HepG2 (cell line): ENCODE results near the gene ZKSCAN8. TPM values are rescaled to one million over a fixed set of nuclear protein-coding genes. Genes with fewer than 3 reads are reported as not detected.

Experiments
- ARID4A ChIP-seq: sonication (generic); formaldehyde crosslinking; IDR thresholded peaks from 2 replicates; pipeline ENCODE4 v1.5.0; 2020; ENCODE audit warnings: mild to moderate bottlenecking, missing genetic modification reagents, borderline replicate concordance
- CCDC6 ChIP-seq: sonication (generic); formaldehyde crosslinking; IDR thresholded peaks from 2 replicates; pipeline ENCODE4 v1.8.1; 2022; ENCODE audit warnings: mild to moderate bottlenecking, missing genetic modification reagents, moderate library complexity
- CERS6 ChIP-seq: sonication (generic); formaldehyde crosslinking; IDR thresholded peaks from 2 replicates; pipeline ENCODE4 v1.5.0; 2020; ENCODE audit warnings: missing genetic modification reagents
- DMAP1 ChIP-seq: IDR thresholded peaks from 2 replicates; pipeline ENCODE4 v1.6.1; 2016
- HNRNPH1 ChIP-seq: fragments of 200-400 bp; formaldehyde crosslinking; optimal IDR thresholded peaks from 2 replicates; pipeline ENCODE3; 2017; ENCODE audit warnings: mild to moderate bottlenecking, low read depth, low read length
- ISL2 ChIP-seq: sonication (generic); formaldehyde crosslinking; IDR thresholded peaks from 2 replicates; pipeline ENCODE4 v1.5.0; 2020; ENCODE audit warnings: missing genetic modification reagents
- ISX ChIP-seq: sonication (generic); formaldehyde crosslinking; conservative IDR thresholded peaks from 2 replicates; pipeline ENCODE4 v1.5.0; 2020; ENCODE audit warnings: missing genetic modification reagents
- MYPOP ChIP-seq: sonication (generic); formaldehyde crosslinking; IDR thresholded peaks from 2 replicates; pipeline ENCODE4 v1.8.1; 2023; ENCODE audit warnings: mild to moderate bottlenecking, moderate library complexity, missing genetic modification reagents
- RFX3 ChIP-seq: IDR thresholded peaks from 2 replicates; pipeline ENCODE4 v1.6.1; 2016; ENCODE audit warnings: missing biosample characterization, missing genetic modification reagents
- TAF15 ChIP-seq: fragments of 200-400 bp; formaldehyde crosslinking; IDR thresholded peaks from one replicate; pipeline ENCODE4 v1.6.1; 2018; ENCODE audit warnings: mild to moderate bottlenecking, low read depth, low read length; ENCODE audit not compliant: poor library complexity, severe bottlenecking
- TBX2 ChIP-seq: sonication (generic); formaldehyde crosslinking; IDR thresholded peaks from 2 replicates; pipeline ENCODE4 v1.5.0; 2020; ENCODE audit warnings: missing genetic modification reagents, mild to moderate bottlenecking, borderline replicate concordance
- TCF12 ChIP-seq, 2 experiments: fragments of 450-650 bp in 1 of 2; sonication (generic) in 1 of 2; formaldehyde crosslinking in 1 of 2; IDR thresholded peaks; 2 replicates each; pipeline versions ENCODE4 v1.6.1 to v1.8.0; 2017 to 2022; ENCODE audit warnings: antibody characterized with exemption in 1 of 2, mild to moderate bottlenecking in 1 of 2, missing genetic modification reagents in 1 of 2, moderate library complexity in 1 of 2
- TCF7L2 ChIP-seq: IDR thresholded peaks from 2 replicates; pipeline ENCODE4 v1.6.1; 2011; ENCODE audit warnings: mild to moderate bottlenecking, low read depth, low read length, moderate library complexity
- ZC3H13 ChIP-seq: sonication (generic); formaldehyde crosslinking; IDR thresholded peaks from 2 replicates; pipeline ENCODE4 v1.8.1; 2023; ENCODE audit warnings: mild to moderate bottlenecking, missing genetic modification reagents, moderate library complexity
- ZFP41 ChIP-seq: sonication (generic); formaldehyde crosslinking; IDR thresholded peaks from 2 replicates; pipeline ENCODE4 v1.4.0; 2020; ENCODE audit warnings: mild to moderate bottlenecking, missing genetic modification reagents, borderline replicate concordance
- ZNF124 ChIP-seq: sonication (generic); formaldehyde crosslinking; IDR thresholded peaks from 2 replicates; pipeline ENCODE4 v1.4.0; 2020; ENCODE audit warnings: missing genetic modification reagents
- ZNF136 ChIP-seq: sonication (generic); formaldehyde crosslinking; IDR thresholded peaks from 2 replicates; pipeline ENCODE4 v1.8.1; 2022; ENCODE audit warnings: low read depth, mild to moderate bottlenecking, moderate library complexity, missing genetic modification reagents
- ZNF382 ChIP-seq: sonication (generic); formaldehyde crosslinking; IDR thresholded peaks from 2 replicates; pipeline ENCODE4 v1.5.0; 2020; ENCODE audit warnings: missing genetic modification reagents, mild to moderate bottlenecking, borderline replicate concordance
- polyA plus RNA-seq, 8 experiments: library from polyadenylated mRNA; depleted of rRNA in 3 of 8; stranded (reverse) in 7 of 8; unstranded in 1 of 8; fragments of >200 nt; fragmentation: Illumina TruSeq in 4 of 8; extraction: Trizol in 4 of 8; gene quantifications; 2 replicates each; pipeline versions ENCODE4 v1.2.1 to v1.2.3, GENCODE V29; 2011 to 2016; ENCODE audit warnings: low read depth in 4 of 8, missing spikeins in 1 of 8, mixed read lengths in 1 of 8; ENCODE audit not compliant: insufficient read depth in 1 of 8
- total RNA-seq, 5 experiments: library from RNA; depleted of rRNA; stranded (reverse); fragments of >200 nt; fragmentation: Illumina TruSeq; extraction: Trizol; gene quantifications; 2 replicates each; pipeline ENCODE4 v1.2.3, GENCODE V29; 2016; ENCODE audit warnings: low read depth in 1 of 5

ZKSCAN8 gene
- total and polyA plus RNA-seq, 2 of the 13 experiments (the other 11 are each of a cell fraction or from before 2014, with no cell fraction given): 12.4 to 20.9 TPM

GRCh38 chr6:28141500-28142329, at the start of gene ZKSCAN8 (continued):
- peak; percentile 15; the same call in 1 of the 2 replicates for TF ChIP-seq CERS6 (CRISPR knock-in tag)
- TF ChIP-seq DMAP1 (CRISPR knock-in tag): peak; percentile 97
- TF ChIP-seq TCF7L2: no peak
- TF ChIP-seq ISL2 (CRISPR knock-in tag): peak; percentile 69; the same call in 1 of the 2 replicates
- TF ChIP-seq TAF15: no peak
- peak; percentile 73; the same call in 1 of the 2 replicates for TF ChIP-seq ZFP41 (CRISPR knock-in tag)
- TF ChIP-seq TCF12 (IDR thresholded peaks at IDR 0.05): no peak
- TF ChIP-seq TCF12 (CRISPR knock-in tag; IDR thresholded peaks at IDR 0.05): peak; percentile 90
- TF ChIP-seq ZNF136 (CRISPR knock-in tag): peak; percentile 99
- peak; percentile 57 for TF ChIP-seq ZNF124
- TF ChIP-seq HNRNPH1: peak; percentile 77
- peak; percentile 100 for TF ChIP-seq ARID4A (CRISPR knock-in tag)
- no peak for TF ChIP-seq RFX3 (CRISPR knock-in tag)
- TF ChIP-seq TBX2 (CRISPR knock-in tag): peak; percentile 97
- peak; percentile 98 for TF ChIP-seq MYPOP (CRISPR knock-in tag)
- 0 out of 2 replicates have a peak, but pooled peaks have one; percentile 61 for TF ChIP-seq ISX
- TF ChIP-seq ZNF382 (CRISPR knock-in tag): no peak
- TF ChIP-seq CCDC6 (CRISPR knock-in tag): peak; percentile 91
- peak; percentile 82; the same call in 1 of the 2 replicates for TF ChIP-seq ZC3H13
